ENCODE measurements around the gene ITGAD.

ITGAD gene

GRCh38 chr16:31365131-31365865 lies 27.8 kb upstream of the ITGAD start:
- DNase-seq (ENCODE audit: low read depth in 2 of 3, low spot score in 1 of 3), result no peak

GRCh38 chr16:31367853-31368252 lies 25.3 kb upstream of the ITGAD start:
- DNase-seq (ENCODE audit: low read depth in 2 of 3, low spot score in 1 of 3), result no peak

GRCh38 chr16:31371008-31371407 lies 22.1 kb upstream of the ITGAD start:
- DNase-seq (ENCODE audit: low read depth in 2 of 3, low spot score in 1 of 3), result no peak

- DNase-seq (ENCODE audit: low read depth in 2 of 3, low spot score in 1 of 3), result no peak
Measured at GRCh38 chr16:31371619-31372484, 21.3 kb upstream of the ITGAD start.

- DNase-seq (ENCODE audit: low read depth in 2 of 3, low spot score in 1 of 3), result no peak
Measured at GRCh38 chr16:31373235-31373634, 19.9 kb upstream of the ITGAD start.

- DNase-seq (ENCODE audit: low read depth in 2 of 3, low spot score in 1 of 3), result no peak
Measured at GRCh38 chr16:31375231-31375630, 17.9 kb upstream of the ITGAD start.

- DNase-seq (ENCODE audit: low read depth in 2 of 3, low spot score in 1 of 3), result no peak
Measured at GRCh38 chr16:31376705-31377104, 16.4 kb upstream of the ITGAD start.

GRCh38 chr16:31377210-31377903 lies 15.8 kb upstream of the ITGAD start:
- no peak for DNase-seq (ENCODE audit: low read depth in 2 of 3, low spot score in 1 of 3)

- no peak for DNase-seq (ENCODE audit: low read depth in 2 of 3, low spot score in 1 of 3)
Measured at GRCh38 chr16:31380201-31380600, 12.9 kb upstream of the ITGAD start.

- DNase-seq (ENCODE audit: low read depth in 2 of 3, low spot score in 1 of 3), result peak; percentile 37 to 64 (median 57)
Measured at GRCh38 chr16:31382485-31383161, 10.5 kb upstream of the ITGAD start.

GRCh38 chr16:31385680-31386079 lies 7.5 kb upstream of the ITGAD start:
- DNase-seq (ENCODE audit: low read depth in 2 of 3, low spot score in 1 of 3), result no peak

GRCh38 chr16:31386157-31386984 lies 6.8 kb upstream of the ITGAD start:
- peak; percentile 5 to 21 (median 14) for DNase-seq (ENCODE audit: low read depth in 2 of 3, low spot score in 1 of 3)

- DNase-seq (ENCODE audit: low read depth in 2 of 3, low spot score in 1 of 3), result no peak
Measured at GRCh38 chr16:31388535-31388934, 4.6 kb upstream of the ITGAD start.

- DNase-seq (ENCODE audit: low read depth in 2 of 3, low spot score in 1 of 3), result no peak
Measured at GRCh38 chr16:31390504-31391041, 2.6 kb upstream of the ITGAD start.

- no peak for DNase-seq (ENCODE audit: low read depth in 2 of 3, low spot score in 1 of 3)
Measured at GRCh38 chr16:31395647-31396046, 2.5 kb downstream of the ITGAD start.

- DNase-seq (ENCODE audit: low read depth in 2 of 3, low spot score in 1 of 3), result no peak
Measured at GRCh38 chr16:31397096-31397660, 4.0 kb downstream of the ITGAD start.

- DNase-seq (ENCODE audit: low read depth in 2 of 3, low spot score in 1 of 3), result no peak
Measured at GRCh38 chr16:31397701-31398100, 4.6 kb downstream of the ITGAD start.

GRCh38 chr16:31400191-31400590 lies 7.1 kb downstream of the ITGAD start:
- no peak for DNase-seq (ENCODE audit: low read depth in 2 of 3, low spot score in 1 of 3)

- DNase-seq (ENCODE audit: low read depth in 2 of 3, low spot score in 1 of 3), result no peak
Measured at GRCh38 chr16:31401436-31401835, 8.3 kb downstream of the ITGAD start.

- DNase-seq (ENCODE audit: low read depth in 2 of 3, low spot score in 1 of 3), result no peak
Measured at GRCh38 chr16:31402687-31403086, 9.6 kb downstream of the ITGAD start.

Data from stimulated activated CD4-positive, alpha-beta T cell treated with anti-CD3 and anti-CD28 coated beads, Interleukin-12 subunit alpha, Interleukin-12 subunit beta, amount 100 ng/mL, for 48 hours (primary cell).